ENCODE data around the gene METTL17. TPM values are rescaled to one million over a fixed set of nuclear protein-coding genes. Genes with fewer than 3 reads are reported as not detected.

Gene METTL17
- total RNA-seq, 1 experiment from 2014 or later, result 62.4 TPM

- ChIA-PET CTCF (interaction anchor here (0.6 to 6.6 kb wide), 12 partner anchors 8 to 348 kb away, joined by 3 to 104 read pairs (median 5); partner anchors contain the start of gene RNASE4), POLR2A (interaction anchor here (1.0 kb wide), 1 partner anchor 28 kb away, joined by 3 read pairs; no protein-coding TSS in a partner anchor)
- H3K27ac Mint-ChIP-seq (ENCODE audit: low read depth, unreplicated experiment), result no peak overlapping the region
- H3K36me3 Mint-ChIP-seq (ENCODE audit: insufficient read depth, unreplicated experiment), result no peaks in the 10 kb centered on the region
- H3K9me3 Mint-ChIP-seq (ENCODE audit: unreplicated experiment), result no peaks in the 10 kb centered on the region
- BruUV-seq (replicated peaks), result no TSS peak
- DNase-seq (ENCODE audit: unreplicated experiment), result no peak
- TF ChIP-seq CTCF (IDR thresholded peaks at IDR 0.05; ENCODE audit: unreplicated experiment), result no peak
- intact Hi-C loops (cut with micrococcal nuclease), result no loop called here
- H3K27me3 Mint-ChIP-seq (ENCODE audit: insufficient read depth, unreplicated experiment), result no peaks in the 10 kb centered on the region
- H3K4me3 Mint-ChIP-seq (ENCODE audit: unreplicated experiment), result no peak overlapping the region
- no peaks in the 10 kb centered on the region for H3K4me1 Mint-ChIP-seq (ENCODE audit: insufficient read depth, unreplicated experiment)
These were observed 42.7 kb downstream of the METTL17 start for GRCh38 chr14:21032326-21033132.

- H3K4me3 Mint-ChIP-seq (ENCODE audit: unreplicated experiment), result no peak overlapping the region
- H3K9me3 Mint-ChIP-seq (ENCODE audit: unreplicated experiment), result no peaks in the 10 kb centered on the region
- CTCF ChIA-PET, result interaction anchor here (0.6 to 6.6 kb wide), 14 partner anchors 10 to 349 kb away, joined by 3 to 104 read pairs (median 5); partner anchors contain the start of gene RNASE4
- no peak for TF ChIP-seq CTCF (IDR thresholded peaks at IDR 0.05; ENCODE audit: unreplicated experiment)
- H3K27me3 Mint-ChIP-seq (ENCODE audit: insufficient read depth, unreplicated experiment), result no peaks in the 10 kb centered on the region
- POLR2A ChIA-PET, result interaction anchor here (0.5 to 1.0 kb wide), 2 partner anchors 28 to 110 kb away, joined by 3 to 4 read pairs; no protein-coding TSS in a partner anchor
- no peak for DNase-seq (ENCODE audit: unreplicated experiment)
- intact Hi-C loops (cut with micrococcal nuclease), result no loop called here
- H3K27ac Mint-ChIP-seq (ENCODE audit: low read depth, unreplicated experiment), result no peak overlapping the region
- no TSS peak for BruUV-seq (replicated peaks)
- H3K4me1 Mint-ChIP-seq (ENCODE audit: insufficient read depth, unreplicated experiment), result no peaks in the 10 kb centered on the region
- no peaks in the 10 kb centered on the region for H3K36me3 Mint-ChIP-seq (ENCODE audit: insufficient read depth, unreplicated experiment)
These were observed 43.4 kb downstream of the METTL17 start for GRCh38 chr14:21033133-21033698.

DNA sequence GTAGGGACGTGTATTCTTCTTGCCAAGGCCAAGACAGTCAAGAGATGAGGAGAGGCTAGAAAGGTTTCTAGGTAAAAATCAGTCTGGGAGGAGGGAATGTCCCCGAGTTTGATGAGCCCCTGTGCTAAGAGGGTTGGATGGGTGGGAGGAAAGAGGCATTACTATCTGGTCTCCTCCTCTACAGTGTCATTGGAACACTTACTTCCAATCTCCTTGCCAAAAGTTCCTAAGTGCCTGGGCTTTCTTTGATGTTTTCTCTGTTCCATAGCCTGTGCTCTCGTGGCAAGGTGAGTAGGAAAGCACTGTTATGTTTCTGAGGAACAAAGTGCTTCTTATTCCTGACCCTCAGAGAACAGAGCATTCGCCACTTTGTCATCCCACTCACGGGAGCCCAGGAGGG lies 44.9 kb downstream of the METTL17 start, which contains the start of gene RNASE13:
RNASE13 (minus strand) TSS at position 101 of the 400 bp plus-strand sequence. CDS start 519 bp downstream, outside the sequence.
- Mint-ChIP-seq H3K4me3 (ENCODE audit: unreplicated experiment) (no peak within 1 kb of the TSS), H3K27me3 (ENCODE audit: insufficient read depth, unreplicated experiment) (no peaks in the 10 kb centered on the region), H3K27ac (ENCODE audit: low read depth, unreplicated experiment) (no peak within 1 kb of the TSS), H3K4me1 (ENCODE audit: insufficient read depth, unreplicated experiment) (no peaks in the 10 kb centered on the region), H3K9me3 (ENCODE audit: unreplicated experiment) (no peaks in the 10 kb centered on the region), H3K36me3 (ENCODE audit: insufficient read depth, unreplicated experiment) (no peaks in the 10 kb centered on the region)
- CTCF ChIA-PET, result interaction anchor here (0.7 to 6.6 kb wide), 8 partner anchors 17 to 71 kb away, joined by 3 to 104 read pairs (median 11); no protein-coding TSS in a partner anchor
- DNase-seq (ENCODE audit: unreplicated experiment), result no peak
- no peak for TF ChIP-seq CTCF (IDR thresholded peaks at IDR 0.05; ENCODE audit: unreplicated experiment)
- intact Hi-C loops (cut with micrococcal nuclease), result no loop called here
- BruUV-seq (replicated peaks), result no TSS peak
- POLR2A ChIA-PET, result no interaction called here

DNA sequence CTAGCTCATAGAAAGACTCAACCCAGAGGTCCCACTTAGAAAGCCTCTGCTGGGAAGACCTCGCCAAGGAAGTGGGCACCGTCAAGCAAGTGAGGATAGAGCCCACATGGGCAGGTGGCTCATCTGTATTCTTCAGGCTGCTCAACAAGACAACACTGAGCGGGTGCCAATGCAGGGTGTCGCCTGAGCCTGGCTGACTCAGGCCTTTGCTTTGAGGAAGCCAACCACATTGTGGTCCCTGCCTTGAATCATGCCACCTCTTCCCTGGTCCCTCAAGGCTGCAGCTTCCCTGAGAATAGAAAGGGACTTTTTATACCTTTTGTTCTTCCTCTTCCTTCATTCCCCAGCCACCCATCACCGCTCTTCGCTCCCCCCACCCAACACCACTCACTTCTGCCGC lies 47.0 kb downstream of the METTL17 start:
- Mint-ChIP-seq H3K4me3 (ENCODE audit: unreplicated experiment) (no peak overlapping the region), H3K36me3 (ENCODE audit: insufficient read depth, unreplicated experiment) (no peaks in the 10 kb centered on the region), H3K4me1 (ENCODE audit: insufficient read depth, unreplicated experiment) (peaks cover 6% of the 10 kb centered on the region), H3K9me3 (ENCODE audit: unreplicated experiment) (no peaks in the 10 kb centered on the region), H3K27ac (ENCODE audit: low read depth, unreplicated experiment) (no peak overlapping the region), H3K27me3 (ENCODE audit: insufficient read depth, unreplicated experiment) (no peaks in the 10 kb centered on the region)
- DNase-seq (ENCODE audit: unreplicated experiment), result no peak
- ChIA-PET POLR2A (no interaction called here), CTCF (interaction anchor here (0.5 to 6.6 kb wide), 8 partner anchors 10 to 65 kb away, joined by 3 to 104 read pairs (median 8); no protein-coding TSS in a partner anchor)
- BruUV-seq (replicated peaks), result no TSS peak
- no peak for TF ChIP-seq CTCF (IDR thresholded peaks at IDR 0.05; ENCODE audit: unreplicated experiment)
- intact Hi-C loops (cut with micrococcal nuclease), result no loop called here

All from MCF 10A (cell line).